Smooth muscle cell (in vitro differentiated cells): ENCODE data around the gene ZNF148. TPM values are rescaled to one million over a fixed set of nuclear protein-coding genes. Genes with fewer than 3 reads are reported as not detected.

Experiments used
- DNase-seq: peaks from one replicate; lab custom pipeline; 2025; ENCODE audit not compliant: unreplicated experiment; lab: John Stamatoyannopoulos, UW
- H2AFZ ChIP-seq: fragments of 200-600 bp; sonication (generic); 2 replicates; pipeline ENCODE4 v1.6.0; 2016; ENCODE audit warnings: antibody characterized with exemption, low read depth, mild to moderate bottlenecking
- H3F3A ChIP-seq: fragments of 200-600 bp; sonication (generic); 2 replicates; pipeline ENCODE4 v1.6.0; 2017; ENCODE audit warnings: antibody characterized with exemption, low read depth
- H3K27ac ChIP-seq: fragments of 200-600 bp; sonication (generic); 2 replicates; pipeline ENCODE4 v1.5.1; 2016; ENCODE audit warnings: low read depth, mild to moderate bottlenecking
- H3K27me3 ChIP-seq: fragments of 200-600 bp; sonication (generic); 2 replicates; pipeline ENCODE4 v1.6.1; 2016; ENCODE audit warnings: low read depth, mild to moderate bottlenecking
- H3K36me3 ChIP-seq: fragments of 200-600 bp; sonication (generic); 2 replicates; pipeline ENCODE4 v1.5.1; 2016; ENCODE audit warnings: low read depth
- H3K4me1 ChIP-seq: fragments of 200-600 bp; sonication (generic); 2 replicates; pipeline ENCODE4 v1.5.1; 2016; ENCODE audit warnings: low read depth
- H3K4me2 ChIP-seq: fragments of 200-600 bp; sonication (generic); 2 replicates; pipeline ENCODE4 v1.6.0; 2016; ENCODE audit warnings: mild to moderate bottlenecking
- H3K4me3 ChIP-seq: fragments of 200-600 bp; sonication (generic); 2 replicates; pipeline ENCODE4 v1.5.1; 2016; ENCODE audit warnings: mild to moderate bottlenecking
- H3K79me2 ChIP-seq: fragments of 200-600 bp; sonication (generic); 2 replicates; pipeline ENCODE4 v1.6.0; 2016; ENCODE audit warnings: low read depth, mild to moderate bottlenecking
- H3K9ac ChIP-seq: fragments of 200-600 bp; sonication (generic); 2 replicates; pipeline ENCODE4 v1.6.0; 2016; ENCODE audit warnings: low read depth
- H3K9me3 ChIP-seq: fragments of 200-600 bp; sonication (generic); replicated peaks from 2 replicates; pipeline ENCODE4 v1.5.1; 2016; ENCODE audit warnings: low read depth
- H4K20me1 ChIP-seq: fragments of 200-600 bp; sonication (generic); 2 replicates; pipeline ENCODE4 v1.6.0; 2016; ENCODE audit warnings: low read depth
- CTCF ChIP-seq: fragments of 200-600 bp; sonication (generic); IDR thresholded peaks from 2 replicates; pipeline ENCODE4 v1.5.1; 2017; ENCODE audit warnings: borderline replicate concordance, mild to moderate bottlenecking, antibody characterized with exemption; ENCODE audit not compliant: insufficient read depth, poor library complexity, severe bottlenecking
- WGBS: methylation state at CpG from one replicate; pipeline ENCODE4 v1.1.7; 2016; ENCODE audit warnings: low lambda C conversion rate; 5-methylcytosine and 5-hydroxymethylcytosine counted together
- polyA plus RNA-seq: library from polyadenylated mRNA; unstranded; fragments of >200 nt; fragmentation: Nextera tagmentation; extraction: Ambion mirVana; gene quantifications from 2 replicates; pipeline ENCODE4 v1.2.1, GENCODE V29; 2016
- total RNA-seq: library from RNA; depleted of rRNA; stranded (reverse); fragments of >200 nt; gene quantifications from 2 replicates; pipeline ENCODE4 v1.2.3, GENCODE V29; 2014

ZNF148 gene
- total RNA-seq (27.7 and 29.4 TPM in 2 replicates), polyA plus RNA-seq (23.6 and 26.0 TPM in 2 replicates)

GRCh38 chr3:125374996-125375941, at the start of gene ZNF148:
Gene ZNF148 (minus strand): TSS chr3:125375325. CDS start chr3:125313640, 61,685 bp downstream.
- H3K9ac ChIP-seq: peak within 1 kb of the TSS; percentile 82
- H3K4me1 ChIP-seq: peaks cover 15% of the 10 kb centered on the region
- peaks cover 58% of the 10 kb centered on the region for H3K79me2 ChIP-seq
- peak within 1 kb of the TSS; percentile 89 for H3K4me2 ChIP-seq
- DNase-seq: peak; percentile 72
- H3K4me3 ChIP-seq: peak within 1 kb of the TSS; percentile 66
- peaks cover 33% of the 10 kb centered on the region for H4K20me1 ChIP-seq
- 2% methylated on average over 40 of the region's 69 CpGs for WGBS
- no peaks in the 10 kb centered on the region for H3K27me3 ChIP-seq
- TF ChIP-seq CTCF: no peak
- H3K27ac ChIP-seq: peak within 1 kb of the TSS; percentile 75
- no peaks in the 10 kb centered on the region for H3F3A ChIP-seq
- peak within 1 kb of the TSS; percentile 89 for H2AFZ ChIP-seq
- no peaks in the 10 kb centered on the region for H3K9me3 ChIP-seq
- H3K36me3 ChIP-seq: no peaks in the 10 kb centered on the region

GRCh38 chr3:125418306-125418705, 43.2 kb upstream of the ZNF148 start:
- Histone ChIP-seq H3K79me2 (no peaks in the 10 kb centered on the region), H3K27ac (no peak overlapping the region), H3F3A (no peaks in the 10 kb centered on the region), H3K4me1 (no peaks in the 10 kb centered on the region), H3K36me3 (no peaks in the 10 kb centered on the region), H3K4me2 (no peak overlapping the region), H3K9me3 (no peaks in the 10 kb centered on the region), H4K20me1 (no peaks in the 10 kb centered on the region), H2AFZ (no peak overlapping the region), H3K4me3 (no peak overlapping the region), H3K9ac (no peak overlapping the region), H3K27me3 (no peaks in the 10 kb centered on the region)
- 88% methylated on average over 4 of the region's 4 CpGs for WGBS
- DNase-seq: no peak
- TF ChIP-seq CTCF: no peak

- Histone ChIP-seq H3K36me3 (no peaks in the 10 kb centered on the region), H3K27me3 (peaks cover 7% of the 10 kb centered on the region), H3K9ac (no peak overlapping the region), H3K9me3 (no peaks in the 10 kb centered on the region), H3K79me2 (no peaks in the 10 kb centered on the region), H3K4me3 (no peak overlapping the region), H4K20me1 (no peaks in the 10 kb centered on the region), H3K4me2 (no peak overlapping the region), H2AFZ (no peak overlapping the region), H3K27ac (no peak overlapping the region), H3F3A (no peaks in the 10 kb centered on the region), H3K4me1 (no peaks in the 10 kb centered on the region)
- 89% methylated on average over 3 of the region's 3 CpGs for WGBS
- DNase-seq: no peak
- no peak for TF ChIP-seq CTCF
Observed at GRCh38 chr3:125416235-125416634, 41.1 kb upstream of the ZNF148 start.
